ENCODE data around the gene DNAJA2.

DNAJA2 gene

DNA sequence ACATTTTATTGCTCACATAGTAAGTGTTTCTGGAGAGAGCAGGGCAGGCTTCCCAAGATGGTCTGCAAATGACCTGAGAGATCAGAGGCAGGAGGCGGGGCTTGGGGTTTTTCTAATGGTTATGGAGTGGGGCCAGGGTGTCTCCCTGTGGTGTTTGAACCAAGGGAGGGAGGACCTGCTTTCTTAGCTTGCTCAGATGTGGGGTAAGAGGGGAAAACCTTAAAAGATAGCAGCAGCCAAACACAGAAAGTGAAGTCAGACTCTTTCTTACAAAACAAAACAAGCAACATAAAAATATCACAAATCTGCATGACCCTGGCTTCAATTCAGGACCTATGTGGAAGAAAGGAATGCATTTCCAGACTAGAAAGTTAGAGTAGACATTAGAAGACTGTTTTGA lies 22.9 kb upstream of the DNAJA2 start:
- H3K27ac ChIP-seq (ENCODE audit: low read depth, low read length): no peak overlapping the region
- no peak overlapping the region for H3K4me3 ChIP-seq (ENCODE audit: low read length)
- H3K4me1 ChIP-seq (ENCODE audit: control insufficient read depth, low read length): no peaks in the 10 kb centered on the region
- H3K27me3 ChIP-seq (ENCODE audit: control insufficient read depth, low read length): no peaks in the 10 kb centered on the region
- H3K4me2 ChIP-seq (ENCODE audit: low read length): no peak overlapping the region
- H3K36me3 ChIP-seq (ENCODE audit: control insufficient read depth, low read length): no peaks in the 10 kb centered on the region
- no peak for TF ChIP-seq CTCF (IDR thresholded peaks at IDR 0.05; ENCODE audit: low read depth, low read length, poor library complexity, severe bottlenecking)
- no peak for TF ChIP-seq EZH2phosphoT487 (IDR thresholded peaks at IDR 0.05; ENCODE audit: borderline replicate concordance, low read length)
- no peaks in the 10 kb centered on the region for H4K20me1 ChIP-seq (ENCODE audit: control insufficient read depth, insufficient read depth, low read depth, low read length)
- no peaks in the 10 kb centered on the region for H3K79me2 ChIP-seq (ENCODE audit: control insufficient read depth, low read length)
- H3K9me2 ChIP-seq (replicated peaks; ENCODE audit: control insufficient read depth, low read length): no peaks in the 10 kb centered on the region
- H3F3A ChIP-seq (ENCODE audit: control insufficient read depth, insufficient read depth): no peaks in the 10 kb centered on the region
- H3K9me3 ChIP-seq (ENCODE audit: control insufficient read depth, insufficient read depth, low read length): peaks cover 10% of the 10 kb centered on the region; the same call in 1 of the 2 replicates

DNA sequence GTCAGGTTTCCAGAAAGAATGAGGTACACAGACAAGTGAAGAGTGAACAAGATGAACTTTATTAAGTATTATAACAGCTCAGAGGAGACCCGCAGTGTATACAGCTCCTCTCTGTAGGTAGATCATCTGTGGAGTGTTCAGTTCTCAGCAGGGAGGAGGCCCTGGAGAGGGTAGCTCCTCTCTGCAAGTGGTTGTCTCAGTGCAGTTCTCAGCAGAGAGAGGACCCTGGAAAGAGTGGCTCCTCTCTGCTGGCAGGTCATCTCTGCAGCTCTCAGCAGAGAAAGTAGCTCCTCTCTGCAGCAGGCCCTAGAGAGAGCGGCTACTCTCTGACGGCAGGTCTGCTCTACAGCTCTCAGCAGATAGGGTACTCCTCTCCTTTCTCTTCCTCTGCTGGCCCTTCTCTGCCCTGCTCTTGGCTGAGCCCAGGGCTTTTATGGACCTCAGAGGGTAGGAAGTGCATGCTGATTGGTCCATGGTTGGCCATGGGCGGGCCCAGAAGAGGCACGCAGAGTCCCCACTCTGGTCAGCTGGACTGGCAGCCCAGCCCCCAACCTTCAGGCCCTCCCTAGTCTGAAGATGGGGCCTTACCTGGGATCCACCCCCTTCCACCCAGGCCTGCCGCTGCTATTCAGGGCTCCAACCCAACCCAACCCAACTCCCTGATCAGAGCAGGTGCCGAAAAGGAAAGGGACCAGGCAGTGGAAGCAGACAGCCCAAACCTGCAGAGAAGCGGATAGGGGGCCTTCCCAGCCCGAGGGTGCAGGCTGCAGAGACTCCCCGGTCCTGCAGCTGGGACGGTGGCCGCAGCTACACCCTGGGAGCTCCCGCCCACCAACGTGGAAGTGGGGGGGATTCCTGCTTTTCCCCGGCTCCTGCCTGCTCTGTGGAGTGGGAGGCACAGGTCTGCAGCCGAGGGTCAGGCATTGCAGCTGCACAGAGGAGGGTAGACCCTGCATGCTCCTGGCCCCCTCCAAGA lies 18.5 kb upstream of the DNAJA2 start:
- TF ChIP-seq EZH2phosphoT487 (IDR thresholded peaks at IDR 0.05; ENCODE audit: borderline replicate concordance, low read length): no peak
- no peak for TF ChIP-seq CTCF (IDR thresholded peaks at IDR 0.05; ENCODE audit: low read depth, low read length, poor library complexity, severe bottlenecking)
- Histone ChIP-seq H3K27me3 (ENCODE audit: control insufficient read depth, low read length) (no peaks in the 10 kb centered on the region), H3F3A (ENCODE audit: control insufficient read depth, insufficient read depth) (no peaks in the 10 kb centered on the region), H3K79me2 (ENCODE audit: control insufficient read depth, low read length) (no peaks in the 10 kb centered on the region), H3K9me2 (replicated peaks; ENCODE audit: control insufficient read depth, low read length) (no peaks in the 10 kb centered on the region), H3K36me3 (ENCODE audit: control insufficient read depth, low read length) (no peaks in the 10 kb centered on the region), H4K20me1 (ENCODE audit: control insufficient read depth, insufficient read depth, low read depth, low read length) (no peaks in the 10 kb centered on the region), H3K27ac (ENCODE audit: low read depth, low read length) (no peak overlapping the region), H3K9me3 (ENCODE audit: control insufficient read depth, insufficient read depth, low read length) (peaks cover 11% of the 10 kb centered on the region; the same call in 1 of the 2 replicates), H3K4me3 (ENCODE audit: low read length) (no peak overlapping the region), H3K4me2 (ENCODE audit: low read length) (no peak overlapping the region), H3K4me1 (ENCODE audit: control insufficient read depth, low read length) (no peaks in the 10 kb centered on the region)

DNA sequence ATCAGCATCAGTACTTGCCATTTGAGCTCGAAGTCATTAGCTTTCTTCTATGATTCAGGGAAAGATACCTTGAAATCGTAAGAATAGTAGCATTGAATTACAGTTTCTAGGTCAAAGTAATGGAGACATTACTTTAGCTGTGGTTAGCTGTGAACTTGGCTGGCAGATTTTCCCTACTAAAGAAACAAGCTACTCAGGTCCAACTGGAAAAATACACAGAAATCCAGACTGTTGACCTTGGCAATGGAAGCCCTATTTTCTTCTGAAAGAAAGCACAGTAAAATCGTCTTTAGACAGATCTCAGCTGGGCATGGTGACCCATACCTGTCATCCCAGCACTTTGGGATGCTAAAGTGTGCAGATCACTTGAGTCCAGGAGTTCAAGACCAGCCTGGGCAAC lies 13.4 kb upstream of the DNAJA2 start:
- H3K9me3 ChIP-seq (ENCODE audit: control insufficient read depth, insufficient read depth, low read length): peaks cover 6% of the 10 kb centered on the region; the same call in 1 of the 2 replicates
- no peaks in the 10 kb centered on the region for H4K20me1 ChIP-seq (ENCODE audit: control insufficient read depth, insufficient read depth, low read depth, low read length)
- no peak overlapping the region for H3K4me3 ChIP-seq (ENCODE audit: low read length)
- H3K4me1 ChIP-seq (ENCODE audit: control insufficient read depth, low read length): no peaks in the 10 kb centered on the region
- H3K27me3 ChIP-seq (ENCODE audit: control insufficient read depth, low read length): no peaks in the 10 kb centered on the region
- no peaks in the 10 kb centered on the region for H3K79me2 ChIP-seq (ENCODE audit: control insufficient read depth, low read length)
- H3K4me2 ChIP-seq (ENCODE audit: low read length): no peak overlapping the region
- no peak for TF ChIP-seq EZH2phosphoT487 (IDR thresholded peaks at IDR 0.05; ENCODE audit: borderline replicate concordance, low read length)
- TF ChIP-seq CTCF (IDR thresholded peaks at IDR 0.05; ENCODE audit: low read depth, low read length, poor library complexity, severe bottlenecking): no peak
- H3K36me3 ChIP-seq (ENCODE audit: control insufficient read depth, low read length): no peaks in the 10 kb centered on the region
- no peak overlapping the region for H3K27ac ChIP-seq (ENCODE audit: low read depth, low read length)
- no peaks in the 10 kb centered on the region for H3F3A ChIP-seq (ENCODE audit: control insufficient read depth, insufficient read depth)
- no peaks in the 10 kb centered on the region for H3K9me2 ChIP-seq (replicated peaks; ENCODE audit: control insufficient read depth, low read length)

Data from DOHH2 (cell line).